ENCODE data around the gene BNIPL. TPM values are rescaled to one million over a fixed set of nuclear protein-coding genes. Genes with fewer than 3 reads are reported as not detected.

BNIPL gene, protein sequence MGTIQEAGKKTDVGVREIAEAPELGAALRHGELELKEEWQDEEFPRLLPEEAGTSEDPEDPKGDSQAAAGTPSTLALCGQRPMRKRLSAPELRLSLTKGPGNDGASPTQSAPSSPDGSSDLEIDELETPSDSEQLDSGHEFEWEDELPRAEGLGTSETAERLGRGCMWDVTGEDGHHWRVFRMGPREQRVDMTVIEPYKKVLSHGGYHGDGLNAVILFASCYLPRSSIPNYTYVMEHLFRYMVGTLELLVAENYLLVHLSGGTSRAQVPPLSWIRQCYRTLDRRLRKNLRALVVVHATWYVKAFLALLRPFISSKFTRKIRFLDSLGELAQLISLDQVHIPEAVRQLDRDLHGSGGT
- polyA plus RNA-seq (2012; ENCODE audit: low read depth, missing spikeins) = 0.31 TPM

DNA sequence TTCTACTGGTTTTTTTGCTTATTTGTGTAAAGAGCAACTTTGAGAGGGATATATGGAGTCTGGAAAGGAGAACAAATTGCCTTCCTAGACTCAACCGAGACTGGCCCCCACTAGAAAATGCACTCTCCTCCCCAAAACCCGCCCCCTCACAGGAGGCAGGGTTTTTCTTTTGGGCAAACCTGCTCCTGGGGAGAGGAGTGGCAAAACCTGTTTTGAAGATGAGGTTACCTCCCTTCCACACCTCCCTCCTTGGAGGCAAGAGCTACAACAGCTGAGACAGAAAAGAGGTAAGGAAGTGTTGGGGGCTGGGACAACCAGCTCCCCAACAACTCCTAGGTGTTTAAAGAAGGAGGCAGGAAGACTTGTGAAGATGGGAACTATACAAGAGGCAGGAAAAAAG lies at the start of gene BNIPL:
BNIPL (plus strand) TSS at position 231 of the 400 bp plus-strand sequence; CDS start at position 371, 140 bp downstream.
- no peak for DNase-seq (ENCODE audit: insufficient read length, low spot score)
- no peak for TF ChIP-seq POLR2A (IDR thresholded peaks at IDR 0.05; ENCODE audit: low read depth, low read length)
- no peak for TF ChIP-seq TAF1 (IDR thresholded peaks at IDR 0.05; ENCODE audit: low read depth, low read length)
- no peak for TF ChIP-seq SPI1 (IDR thresholded peaks at IDR 0.05; ENCODE audit: low read depth, low read length)
- TF ChIP-seq POLR2AphosphoS5 (IDR thresholded peaks at IDR 0.05; ENCODE audit: low read depth, low read length) = no peak
- no peak for TF ChIP-seq PAX5 (IDR thresholded peaks at IDR 0.05; ENCODE audit: insufficient read depth, low read length, severe bottlenecking)
- TF ChIP-seq POU2F2 (IDR thresholded peaks at IDR 0.05; ENCODE audit: low read depth, low read length) = no peak
- FAIRE-seq = no peak

DNA sequence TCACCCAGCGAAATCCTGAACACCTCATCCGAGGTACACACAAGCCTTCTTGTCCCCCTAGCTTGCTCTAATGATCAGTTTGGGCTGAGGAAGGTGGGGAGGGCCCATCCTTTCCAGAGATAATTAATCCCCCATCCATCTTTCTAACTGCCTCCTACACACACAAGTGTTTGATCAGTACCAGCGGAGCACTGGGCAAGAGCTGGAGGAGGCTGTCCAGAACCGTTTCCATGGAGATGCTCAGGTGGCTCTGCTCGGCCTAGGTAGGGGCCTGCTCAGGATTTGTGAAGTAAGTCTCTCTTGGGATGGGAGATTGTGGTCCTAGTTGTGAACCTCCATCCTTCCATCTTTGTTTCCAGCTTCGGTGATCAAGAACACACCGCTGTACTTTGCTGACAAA lies 48.5 kb upstream of the BNIPL start:
- FAIRE-seq = no peak
- no peak for TF ChIP-seq POLR2A (IDR thresholded peaks at IDR 0.05; ENCODE audit: low read depth, low read length)
- no peak for DNase-seq (ENCODE audit: insufficient read length, low spot score)

DNA sequence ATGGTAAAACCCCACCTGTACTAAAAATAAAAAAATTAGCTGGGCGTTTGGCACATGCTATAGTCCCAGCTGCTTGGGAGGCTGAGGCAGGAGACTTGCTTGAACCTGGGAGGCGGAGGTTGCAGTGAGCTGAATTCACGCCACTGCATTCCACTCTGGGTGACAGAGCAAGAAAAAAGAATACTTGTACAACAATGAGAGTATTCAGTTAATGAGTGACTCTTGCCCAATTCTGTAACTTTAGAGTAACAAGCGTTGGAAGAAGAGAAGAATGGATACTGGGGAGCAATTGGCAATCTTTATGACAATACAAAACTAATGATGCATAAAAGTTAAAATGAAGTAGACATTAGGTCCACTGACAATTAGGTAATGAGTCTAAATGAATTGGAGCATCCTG lies 43.8 kb upstream of the BNIPL start:
- no peak for DNase-seq (ENCODE audit: insufficient read length, low spot score)
- TF ChIP-seq PAX5 (IDR thresholded peaks at IDR 0.05; ENCODE audit: insufficient read depth, low read length, severe bottlenecking) (no peak), POU2F2 (IDR thresholded peaks at IDR 0.05; ENCODE audit: low read depth, low read length) (no peak), SPI1 (IDR thresholded peaks at IDR 0.05; ENCODE audit: low read depth, low read length) (no peak), POLR2AphosphoS5 (IDR thresholded peaks at IDR 0.05; ENCODE audit: low read depth, low read length) (no peak), TAF1 (IDR thresholded peaks at IDR 0.05; ENCODE audit: low read depth, low read length) (no peak)

DNA sequence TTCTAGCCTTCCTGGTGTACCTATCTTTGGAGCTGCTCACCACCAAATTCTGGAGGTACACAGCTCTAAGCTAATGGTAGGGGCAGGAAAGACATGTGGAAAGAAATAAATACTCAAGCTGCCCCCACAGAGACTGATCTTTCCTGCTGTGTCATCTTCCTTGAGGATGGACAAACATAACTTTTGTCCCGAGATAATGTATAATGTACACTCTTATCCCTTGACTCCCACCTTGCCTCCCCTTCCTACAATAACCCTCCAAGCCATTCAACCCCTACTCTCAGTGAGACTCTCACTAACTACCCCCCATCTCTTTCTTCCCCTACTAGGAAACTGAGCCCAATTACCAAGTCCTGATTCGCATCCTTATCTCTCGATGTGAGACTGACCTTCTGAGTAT lies 42.1 kb upstream of the BNIPL start:
- TF ChIP-seq TAF1 (IDR thresholded peaks at IDR 0.05; ENCODE audit: low read depth, low read length) (no peak), POU2F2 (IDR thresholded peaks at IDR 0.05; ENCODE audit: low read depth, low read length) (no peak), PAX5 (IDR thresholded peaks at IDR 0.05; ENCODE audit: insufficient read depth, low read length, severe bottlenecking) (no peak), POLR2A (IDR thresholded peaks at IDR 0.05; ENCODE audit: low read depth, low read length) (no peak), SPI1 (IDR thresholded peaks at IDR 0.05; ENCODE audit: low read depth, low read length) (no peak), POLR2AphosphoS5 (IDR thresholded peaks at IDR 0.05; ENCODE audit: low read depth, low read length) (no peak)
- no peak for DNase-seq (ENCODE audit: insufficient read length, low spot score)
- FAIRE-seq = no peak

More for the DNA sequence above, 43.8 kb upstream of the BNIPL start:
- FAIRE-seq = no peak

DNA sequence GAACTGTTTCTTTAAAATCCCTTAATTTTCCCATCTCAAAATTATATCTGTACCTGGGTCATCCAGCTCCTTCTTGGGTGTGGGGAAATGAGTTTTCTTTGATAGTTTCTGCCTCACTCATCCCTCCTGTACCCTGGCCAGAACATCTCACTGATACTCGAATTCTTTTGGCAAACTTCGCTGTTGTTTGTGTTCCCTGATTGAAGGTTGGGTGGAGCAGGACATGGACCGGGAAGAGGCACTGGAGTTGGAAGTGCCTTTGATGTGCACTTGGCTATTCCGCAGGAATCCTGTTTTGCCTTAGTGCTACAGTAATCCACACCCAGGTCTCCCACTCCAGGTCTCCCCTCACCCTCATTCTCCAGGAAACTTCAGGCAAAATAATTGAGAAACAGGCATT lies 40.9 kb upstream of the BNIPL start:
- FAIRE-seq = no peak
- no peak for DNase-seq (ENCODE audit: insufficient read length, low spot score)
- TF ChIP-seq POU2F2 (IDR thresholded peaks at IDR 0.05; ENCODE audit: low read depth, low read length) = no peak
- TF ChIP-seq POLR2AphosphoS5 (IDR thresholded peaks at IDR 0.05; ENCODE audit: low read depth, low read length) = no peak
- TF ChIP-seq POLR2A (IDR thresholded peaks at IDR 0.05; ENCODE audit: low read depth, low read length) = no peak

DNA sequence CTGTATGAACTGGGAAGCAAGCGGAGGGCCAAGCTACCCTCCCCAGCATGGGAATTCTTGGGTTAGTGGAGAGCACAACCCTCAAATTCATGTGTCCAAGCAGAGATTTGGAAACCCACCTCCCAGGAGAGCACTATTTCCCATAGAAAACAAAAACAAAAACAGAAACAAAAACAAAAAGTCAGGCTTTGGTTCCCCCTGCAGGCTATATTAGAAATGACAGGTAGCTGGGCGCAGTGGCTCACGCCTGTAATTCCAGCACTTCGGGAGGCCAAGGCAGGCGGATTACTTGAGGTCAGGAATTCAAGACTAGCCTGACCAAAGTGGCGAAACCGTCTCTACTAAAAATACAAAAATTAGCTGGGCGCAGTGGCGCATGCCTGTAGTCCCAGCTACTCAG lies 40.5 kb upstream of the BNIPL start:
- FAIRE-seq = no peak
- TF ChIP-seq PAX5 (IDR thresholded peaks at IDR 0.05; ENCODE audit: insufficient read depth, low read length, severe bottlenecking) = no peak
- TF ChIP-seq POLR2AphosphoS5 (IDR thresholded peaks at IDR 0.05; ENCODE audit: low read depth, low read length) = no peak
- TF ChIP-seq POU2F2 (IDR thresholded peaks at IDR 0.05; ENCODE audit: low read depth, low read length) = no peak
- TF ChIP-seq SPI1 (IDR thresholded peaks at IDR 0.05; ENCODE audit: low read depth, low read length) = no peak
- TF ChIP-seq POLR2A (IDR thresholded peaks at IDR 0.05; ENCODE audit: low read depth, low read length) = no peak
- no peak for TF ChIP-seq TAF1 (IDR thresholded peaks at IDR 0.05; ENCODE audit: low read depth, low read length)
- no peak for DNase-seq (ENCODE audit: insufficient read length, low spot score)

DNA sequence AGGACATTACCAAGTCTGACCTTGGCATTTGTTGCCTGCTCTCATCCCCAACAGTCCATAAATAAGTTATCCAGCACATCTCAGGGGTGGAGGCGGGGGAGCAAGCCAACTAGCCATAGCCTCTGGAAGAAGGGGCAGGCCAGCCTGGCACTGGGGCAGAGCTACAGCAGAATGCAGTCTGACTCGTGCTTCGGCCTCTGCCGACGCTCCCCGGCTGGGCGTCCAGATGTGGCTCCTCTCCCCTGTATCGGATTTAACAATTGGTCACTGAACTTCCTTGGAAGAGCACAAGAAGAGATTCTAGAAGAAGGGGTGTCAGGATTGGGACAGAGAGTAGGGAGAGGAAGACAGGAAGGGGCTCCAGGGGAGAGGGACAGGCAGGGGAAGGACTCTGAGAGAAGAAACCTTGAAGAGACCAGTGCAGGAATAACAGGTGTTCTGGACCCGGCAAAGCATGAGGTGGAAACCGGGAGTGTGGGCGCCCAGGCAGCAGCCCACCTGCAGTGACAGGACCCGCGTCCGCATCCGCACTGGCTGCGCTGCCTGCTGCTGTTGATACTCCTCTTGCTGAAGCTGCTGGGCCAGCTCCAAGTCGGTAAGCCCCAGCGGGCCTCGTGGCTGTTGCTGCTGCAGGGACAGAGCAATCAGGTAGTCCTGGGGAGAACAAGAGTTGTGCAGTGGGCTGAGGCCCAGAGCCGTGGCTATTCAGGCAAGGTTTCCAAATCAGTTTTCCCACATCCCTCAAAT lies 39.1 kb upstream of the BNIPL start:
- FAIRE-seq = no peak
- TF ChIP-seq TAF1 (IDR thresholded peaks at IDR 0.05; ENCODE audit: low read depth, low read length) (no peak), PAX5 (IDR thresholded peaks at IDR 0.05; ENCODE audit: insufficient read depth, low read length, severe bottlenecking) (no peak), POLR2AphosphoS5 (IDR thresholded peaks at IDR 0.05; ENCODE audit: low read depth, low read length) (no peak), POU2F2 (IDR thresholded peaks at IDR 0.05; ENCODE audit: low read depth, low read length) (no peak)
- no peak for DNase-seq (ENCODE audit: insufficient read length, low spot score)

DNA sequence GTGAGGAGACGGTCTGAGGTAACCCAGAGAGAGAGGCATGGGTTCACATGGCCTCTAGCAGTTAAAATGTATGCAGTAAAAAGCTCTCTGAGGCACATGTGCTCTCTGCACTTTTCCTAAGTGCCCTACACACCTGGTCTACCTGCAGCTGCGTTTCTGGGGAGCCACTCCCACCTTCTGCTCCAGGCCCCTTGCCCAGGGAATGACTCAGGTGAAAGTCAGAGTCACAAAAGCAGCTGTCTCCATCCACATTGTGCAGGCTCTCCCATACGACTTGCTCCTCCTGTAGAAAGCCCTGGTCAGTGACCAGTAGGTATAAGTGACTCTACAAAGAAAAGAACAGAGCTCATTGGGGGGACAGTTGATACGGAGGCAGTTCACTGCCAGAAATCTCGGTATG lies 38.4 kb upstream of the BNIPL start:
- no peak for FAIRE-seq
- no peak for DNase-seq (ENCODE audit: insufficient read length, low spot score)
- TF ChIP-seq SPI1 (IDR thresholded peaks at IDR 0.05; ENCODE audit: low read depth, low read length) (no peak), POU2F2 (IDR thresholded peaks at IDR 0.05; ENCODE audit: low read depth, low read length) (no peak), POLR2A (IDR thresholded peaks at IDR 0.05; ENCODE audit: low read depth, low read length) (no peak), TAF1 (IDR thresholded peaks at IDR 0.05; ENCODE audit: low read depth, low read length) (no peak), POLR2AphosphoS5 (IDR thresholded peaks at IDR 0.05; ENCODE audit: low read depth, low read length) (no peak), PAX5 (IDR thresholded peaks at IDR 0.05; ENCODE audit: insufficient read depth, low read length, severe bottlenecking) (no peak)

DNA sequence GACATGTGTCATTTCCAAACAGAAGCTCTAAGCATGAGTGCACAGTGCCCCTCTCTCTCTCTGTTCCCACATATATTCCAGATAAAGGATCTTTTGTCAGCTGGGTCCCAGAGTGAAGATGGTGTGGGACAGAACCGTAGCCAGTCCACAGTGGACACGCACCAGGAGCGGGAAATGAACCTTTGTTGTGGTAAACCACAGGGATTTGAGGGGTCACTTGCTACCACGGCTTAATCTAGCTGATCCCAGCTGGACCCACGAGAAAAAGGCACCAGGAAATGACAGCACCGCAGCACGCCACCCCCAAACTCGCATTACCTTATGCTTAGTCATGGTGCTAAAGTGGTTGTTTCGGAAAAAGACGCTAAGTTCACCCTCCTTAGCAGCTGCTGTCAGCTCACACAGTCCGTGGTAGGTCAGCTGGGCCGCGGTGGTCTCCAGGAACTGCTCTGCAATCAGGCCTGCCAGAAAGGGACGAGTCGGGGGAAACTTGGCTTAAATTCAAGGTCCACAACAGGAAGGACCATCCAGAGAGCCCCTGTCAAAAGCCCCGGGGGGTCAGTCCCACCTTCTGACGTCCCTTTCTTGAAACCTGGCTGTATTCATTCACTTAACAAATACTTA lies 37.2 kb upstream of the BNIPL start:
- no peak for FAIRE-seq
- TF ChIP-seq POLR2AphosphoS5 (IDR thresholded peaks at IDR 0.05; ENCODE audit: low read depth, low read length) (no peak), PAX5 (IDR thresholded peaks at IDR 0.05; ENCODE audit: insufficient read depth, low read length, severe bottlenecking) (no peak), SPI1 (IDR thresholded peaks at IDR 0.05; ENCODE audit: low read depth, low read length) (no peak), TAF1 (IDR thresholded peaks at IDR 0.05; ENCODE audit: low read depth, low read length) (no peak), POU2F2 (IDR thresholded peaks at IDR 0.05; ENCODE audit: low read depth, low read length) (no peak), POLR2A (IDR thresholded peaks at IDR 0.05; ENCODE audit: low read depth, low read length) (no peak)
- no peak for DNase-seq (ENCODE audit: insufficient read length, low spot score)

Measured in GM12891 (cell line).